HG02885 (cell line): ENCODE measurements around the gene CAPN10.

ENCODE experiments used
- ATAC-seq: cut with Tn5 transposase; IDR thresholded peaks from one replicate; pipeline ENCODE4 v1.9.1; 2021; ENCODE audit warnings: mild to moderate bottlenecking; ENCODE audit not compliant: unreplicated experiment, poor library complexity

The CAPN10 gene

DNA sequence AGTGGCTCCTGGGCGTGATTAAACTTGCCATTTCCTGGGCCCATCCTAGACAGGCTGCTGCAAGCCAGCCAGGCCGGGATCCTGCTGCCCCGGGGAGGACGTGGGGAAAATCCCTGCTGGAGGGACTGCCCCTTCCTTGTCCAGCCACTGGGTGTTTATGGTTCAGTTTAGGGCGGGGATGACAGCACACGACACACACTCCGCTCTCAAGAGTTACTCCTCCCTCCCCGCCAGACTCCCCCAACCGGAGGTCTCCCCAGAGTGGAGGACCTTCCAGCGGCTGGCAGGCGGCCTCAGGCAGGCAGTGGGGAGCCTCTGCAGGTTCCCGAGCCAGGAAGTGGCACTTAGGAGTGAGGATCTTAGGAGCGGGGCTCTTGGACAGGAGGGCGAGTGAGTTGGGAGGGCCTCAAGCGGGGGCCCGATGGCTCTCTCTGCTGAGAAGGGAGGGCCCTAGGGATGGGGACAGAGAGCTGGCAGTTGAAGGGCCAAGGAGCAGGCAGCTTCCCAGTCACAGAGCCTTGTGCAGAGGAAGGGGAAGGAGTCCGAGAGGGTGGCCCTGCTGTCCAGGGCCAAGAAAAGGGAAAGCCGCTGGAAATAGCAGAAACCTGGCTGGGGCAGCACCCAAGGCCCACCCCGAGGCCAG lies 33.1 kb downstream of the CAPN10 start:
- no peak for ATAC-seq

DNA sequence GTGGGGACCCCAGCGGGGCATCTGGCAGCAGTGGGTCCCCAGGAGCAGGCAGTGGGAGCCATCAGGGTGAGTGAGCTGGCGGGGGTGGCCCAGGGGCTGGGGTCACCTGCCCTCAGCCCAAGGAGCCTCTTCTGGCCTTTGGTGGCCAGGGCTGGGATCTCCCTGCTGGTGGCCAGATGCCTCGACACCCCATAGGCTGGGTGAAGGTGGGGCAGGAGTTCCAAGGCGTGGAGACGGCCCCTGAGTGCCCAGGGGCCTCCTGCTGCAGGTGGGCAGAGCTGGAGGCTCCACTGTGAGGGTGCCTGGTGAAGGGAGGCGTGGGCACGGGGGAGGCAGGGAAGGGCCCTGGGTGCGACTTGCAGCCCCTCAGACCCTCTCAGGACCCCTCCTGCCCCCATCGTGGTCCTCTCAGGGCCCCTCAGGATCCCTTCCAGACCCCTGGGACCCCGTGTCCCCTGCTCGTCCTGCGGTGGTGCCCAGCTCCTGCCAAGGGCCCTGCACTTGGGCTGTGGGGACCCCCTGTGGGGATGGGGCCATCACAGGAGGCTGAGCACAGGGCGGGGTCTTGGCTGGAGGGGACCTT lies 33.7 kb downstream of the CAPN10 start:
- no peak for ATAC-seq

DNA sequence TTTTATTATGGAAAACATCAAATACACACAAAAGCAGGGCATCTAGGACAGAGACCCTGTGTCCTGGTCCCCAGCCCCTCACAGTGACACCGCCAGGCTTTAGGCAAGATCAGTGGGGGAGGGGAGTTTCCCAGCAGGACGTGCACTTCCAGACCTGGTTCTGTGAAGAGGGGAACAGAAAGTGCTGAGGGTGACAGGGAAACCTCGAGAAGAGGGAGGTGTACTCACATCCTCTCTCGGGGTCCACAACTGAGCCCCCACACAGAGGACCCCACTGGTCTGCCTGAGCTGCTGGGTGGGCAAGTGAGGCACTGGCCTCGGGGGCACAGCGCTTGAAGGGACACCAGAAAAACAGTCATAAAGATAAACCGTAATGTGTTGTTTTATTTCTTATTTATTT lies 34.3 kb downstream of the CAPN10 start:
- no peak for ATAC-seq

DNA sequence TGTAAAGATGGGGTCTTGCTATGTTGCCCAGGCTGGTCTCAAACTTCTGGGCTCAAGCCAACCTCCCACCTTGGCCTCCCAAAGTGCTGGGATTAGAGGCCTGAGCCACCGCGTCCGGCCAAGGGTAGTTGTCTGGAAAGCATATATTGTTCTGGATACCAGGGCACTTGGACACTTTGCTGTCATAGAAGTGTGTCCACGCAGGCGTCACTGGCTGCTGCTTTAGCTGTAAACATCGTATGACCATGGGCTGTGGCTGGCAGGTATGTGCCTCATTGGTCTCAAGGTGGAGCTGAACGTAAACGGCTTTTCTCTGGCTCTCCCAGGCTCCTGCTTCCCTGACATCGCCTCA lies 35.5 kb downstream of the CAPN10 start:
- no peak for ATAC-seq

DNA sequence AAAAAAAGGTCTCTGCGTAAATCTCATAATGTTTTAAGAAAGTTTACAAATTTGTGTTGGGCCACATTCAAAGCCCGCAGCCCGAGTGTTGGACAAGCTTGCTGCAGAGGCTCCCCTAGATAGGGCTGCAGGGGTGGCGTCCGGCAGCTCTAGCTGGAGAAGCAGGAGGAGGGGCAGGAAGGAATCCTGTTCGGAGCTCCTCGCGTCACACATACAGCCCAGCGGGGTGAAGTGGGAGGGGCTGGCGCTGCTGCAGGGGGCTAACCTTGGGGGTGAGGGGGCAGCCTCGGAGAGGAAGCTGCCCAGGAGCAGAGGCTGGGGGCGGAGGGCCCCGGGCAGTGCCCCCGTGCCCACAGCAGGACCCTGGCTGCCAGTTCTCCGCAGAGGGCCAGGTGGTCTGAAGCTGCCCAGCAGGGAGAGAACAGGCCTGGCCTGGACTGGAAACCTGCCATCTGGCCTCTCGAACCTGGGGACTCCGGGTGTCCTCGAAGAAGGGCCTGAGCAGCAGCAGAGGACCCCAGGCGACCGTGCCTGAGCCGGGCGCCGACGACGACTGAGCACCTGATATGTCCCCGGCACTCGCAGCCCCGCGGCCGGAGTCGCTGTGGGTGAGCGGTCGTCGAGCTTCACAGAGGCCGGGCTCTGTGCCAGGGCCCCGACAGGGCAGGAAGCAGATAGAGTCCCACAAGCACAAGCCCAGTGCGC lies 36.1 kb downstream of the CAPN10 start:
- no peak for ATAC-seq

DNA sequence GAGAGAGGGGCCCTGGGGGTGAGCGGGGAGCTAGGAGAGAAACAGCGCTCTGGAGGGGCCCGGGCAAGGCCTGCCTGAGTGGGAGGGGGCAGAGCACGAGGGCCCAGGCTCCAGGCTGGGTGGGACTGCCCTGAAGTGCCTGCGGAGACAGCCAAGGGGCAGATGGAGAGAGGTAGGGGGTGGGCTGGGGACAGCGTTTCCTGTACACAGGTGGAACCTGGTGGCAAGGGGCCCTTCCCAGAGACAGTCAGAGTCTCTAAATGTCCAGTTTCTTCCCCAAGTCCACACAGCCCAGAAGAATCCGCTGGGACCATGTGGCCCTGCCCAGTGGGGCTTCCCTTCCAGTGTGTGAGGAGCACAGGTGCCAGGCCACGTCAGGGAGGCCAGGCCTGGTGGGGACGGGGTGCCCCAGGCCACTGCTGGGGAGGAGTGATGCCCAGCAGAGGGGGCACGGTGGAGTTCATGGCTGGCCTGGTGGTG lies 37.0 kb downstream of the CAPN10 start:
- ATAC-seq = no peak

DNA sequence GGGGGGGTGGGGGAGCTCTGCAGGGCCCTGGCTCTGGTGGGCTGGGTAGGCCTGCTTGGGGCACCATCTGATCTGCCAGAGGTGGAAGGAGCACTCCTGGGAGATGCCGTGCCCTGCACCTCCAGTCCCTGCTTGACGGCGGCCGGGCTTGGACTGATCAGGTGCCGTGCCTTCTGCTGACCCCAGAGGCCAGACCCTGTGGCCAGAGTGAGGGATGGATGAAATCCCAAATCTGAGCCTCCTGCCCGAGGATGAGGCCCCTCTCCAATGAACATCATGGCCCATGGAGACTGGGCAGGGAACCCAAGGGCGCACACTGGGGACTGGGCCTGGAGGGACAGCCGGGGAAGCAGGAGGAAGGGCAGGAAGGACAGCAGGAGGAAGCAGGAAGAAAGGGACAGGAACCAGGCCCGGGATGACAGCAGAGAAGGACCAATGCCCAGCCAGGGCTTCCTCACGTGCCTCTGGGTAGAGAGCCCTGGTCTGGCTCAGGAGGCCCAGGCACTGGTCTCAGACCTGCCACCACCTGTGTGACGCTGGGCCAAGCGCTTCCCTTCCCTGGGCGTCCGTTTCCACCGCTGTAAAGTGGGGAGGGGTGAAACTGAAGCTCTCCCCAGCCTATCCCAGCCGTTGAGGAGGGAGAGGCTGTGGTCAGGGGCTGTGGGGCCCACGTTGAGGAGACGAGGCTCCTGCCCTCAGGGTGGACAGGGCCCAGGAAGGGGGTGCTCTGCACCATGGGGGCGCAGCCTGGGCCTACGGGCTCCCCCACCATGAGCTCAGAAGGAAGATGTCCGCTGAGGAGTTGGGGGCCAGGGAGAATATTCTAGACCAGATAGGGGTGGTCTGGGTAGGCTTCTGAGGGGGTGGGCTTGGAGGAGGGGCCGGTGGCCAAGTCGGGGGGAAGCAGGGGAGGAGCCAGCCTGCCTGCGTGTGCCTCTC lies 37.7 kb downstream of the CAPN10 start:
- ATAC-seq = no peak

DNA sequence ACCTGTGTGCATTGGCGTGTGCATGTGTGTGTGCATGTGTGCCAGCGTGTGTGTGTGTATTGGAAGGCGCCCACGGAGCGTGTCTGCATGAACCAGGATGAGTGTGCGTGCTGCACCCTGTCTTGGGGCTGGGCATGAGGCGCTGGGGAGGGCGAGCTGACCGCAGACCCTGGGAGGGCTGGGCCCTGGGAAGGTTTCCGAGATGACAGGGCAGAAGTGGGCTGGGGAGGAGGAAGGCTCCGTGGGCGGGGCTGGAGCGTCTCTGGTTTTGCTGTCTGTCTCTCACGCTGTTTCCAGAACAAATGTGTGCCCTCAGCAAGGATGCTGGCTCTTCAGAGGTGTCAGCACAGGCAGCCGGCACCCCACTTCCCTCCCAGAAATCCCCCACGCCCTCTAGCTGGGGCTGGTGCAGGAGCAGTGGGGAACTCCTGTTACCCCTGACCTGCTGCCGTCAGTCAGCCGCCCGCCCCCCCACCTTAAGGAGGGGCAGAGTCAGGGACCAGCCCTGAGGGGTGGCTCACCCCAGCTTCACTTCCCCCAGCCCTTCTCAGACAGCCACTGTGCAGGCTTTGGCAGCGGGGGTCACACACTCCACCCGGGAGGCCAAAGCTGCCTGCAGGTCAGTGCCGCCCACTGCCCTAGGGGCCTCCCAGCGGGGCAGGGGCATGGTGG lies 38.6 kb downstream of the CAPN10 start, which contains the start of gene GPR35:
TSS of gene GPR35 (plus strand) at position 531 of the 672 bp plus-strand sequence. CDS start 4,473 bp downstream, outside the sequence.
- no peak for ATAC-seq

DNA sequence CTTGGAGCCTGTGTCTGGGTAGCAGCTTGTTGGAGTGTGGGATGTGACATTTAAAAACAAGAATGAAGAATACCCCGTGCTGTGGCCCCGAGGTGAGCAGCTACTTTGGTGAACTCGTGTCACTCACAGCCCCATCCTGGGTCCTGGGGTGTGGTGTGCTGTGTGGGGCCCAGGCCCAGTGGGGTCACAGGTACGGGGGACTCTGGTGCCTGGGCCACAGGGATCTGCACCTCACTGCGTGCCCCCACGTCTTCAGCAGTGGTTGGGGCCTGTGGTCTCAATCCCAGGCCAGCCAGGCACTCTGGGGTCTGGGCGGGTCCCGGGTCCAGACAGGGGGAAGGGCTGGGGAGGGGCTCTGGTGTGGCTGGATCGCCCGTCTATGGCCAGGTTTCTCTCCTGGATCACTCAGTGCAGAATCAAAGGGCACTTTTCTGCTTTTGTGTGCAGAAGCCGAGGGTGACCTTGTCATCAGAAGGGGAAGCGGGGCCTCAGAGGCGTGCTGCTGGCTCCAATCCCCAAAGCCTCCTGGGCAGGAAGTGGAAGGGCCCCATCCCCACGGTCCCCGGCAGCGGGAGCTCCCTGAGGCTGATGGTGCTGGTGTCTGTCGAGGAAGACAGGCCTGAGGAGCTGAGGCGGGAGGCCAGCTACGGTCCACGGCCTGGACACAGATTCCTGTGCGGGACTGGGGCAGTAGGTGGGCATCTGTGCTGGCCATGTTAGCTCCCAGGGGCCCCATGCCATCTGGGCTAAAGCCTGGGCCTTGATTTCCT lies 40.2 kb downstream of the CAPN10 start:
- ATAC-seq = no peak

DNA sequence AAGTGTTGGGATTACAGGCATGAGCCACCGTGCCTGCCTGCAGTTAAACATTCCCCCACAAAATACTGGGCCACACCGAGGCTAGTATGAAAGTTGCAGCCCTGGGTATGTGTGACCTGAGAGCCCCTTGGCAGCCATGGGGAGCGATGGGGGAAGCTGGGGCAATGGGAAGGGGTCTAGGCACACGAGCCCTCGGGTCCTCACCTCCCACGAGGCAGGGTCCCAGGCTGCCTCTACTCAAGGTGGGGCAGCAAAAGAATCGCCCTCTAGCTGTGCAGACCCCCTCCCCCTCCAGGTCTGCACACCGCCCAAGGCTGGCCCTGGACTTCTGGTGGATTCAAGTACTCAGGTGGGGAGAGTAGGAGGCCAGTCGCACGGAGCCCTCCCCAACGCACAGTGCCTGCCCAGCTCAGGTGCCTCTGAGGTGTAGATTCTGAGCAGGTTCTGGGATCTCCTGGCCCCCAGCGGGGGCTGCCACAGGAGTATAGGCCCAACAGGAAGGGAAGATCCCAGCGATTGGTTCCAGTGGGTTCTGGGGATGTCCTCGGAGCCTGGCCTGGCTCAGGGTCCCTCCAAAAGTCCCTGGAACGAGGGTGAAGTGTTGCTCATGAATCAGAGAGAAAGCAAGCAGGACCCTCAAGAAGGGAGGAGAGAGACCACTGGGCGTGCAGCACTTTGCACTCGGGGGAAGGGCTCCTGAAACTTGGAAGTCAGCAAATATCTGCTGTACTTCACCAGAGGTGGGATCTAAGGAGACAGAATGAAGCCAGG lies 41.4 kb downstream of the CAPN10 start:
- ATAC-seq = no peak

DNA sequence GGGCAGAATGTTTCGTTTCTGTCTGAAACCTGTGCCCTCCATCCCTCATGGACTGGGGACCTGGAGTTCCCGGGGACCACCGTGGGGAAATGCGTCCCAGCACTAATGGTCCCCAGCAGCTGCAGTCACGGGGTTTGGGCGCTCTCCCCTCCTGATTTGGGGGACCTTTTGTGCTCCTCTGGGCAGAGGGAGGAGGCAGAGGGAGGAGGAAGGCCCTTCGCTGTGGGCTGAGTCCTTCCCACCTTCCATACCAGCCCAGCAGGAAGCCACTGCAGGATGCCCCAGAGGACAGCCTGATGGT lies 41.9 kb downstream of the CAPN10 start:
- ATAC-seq = no peak

DNA sequence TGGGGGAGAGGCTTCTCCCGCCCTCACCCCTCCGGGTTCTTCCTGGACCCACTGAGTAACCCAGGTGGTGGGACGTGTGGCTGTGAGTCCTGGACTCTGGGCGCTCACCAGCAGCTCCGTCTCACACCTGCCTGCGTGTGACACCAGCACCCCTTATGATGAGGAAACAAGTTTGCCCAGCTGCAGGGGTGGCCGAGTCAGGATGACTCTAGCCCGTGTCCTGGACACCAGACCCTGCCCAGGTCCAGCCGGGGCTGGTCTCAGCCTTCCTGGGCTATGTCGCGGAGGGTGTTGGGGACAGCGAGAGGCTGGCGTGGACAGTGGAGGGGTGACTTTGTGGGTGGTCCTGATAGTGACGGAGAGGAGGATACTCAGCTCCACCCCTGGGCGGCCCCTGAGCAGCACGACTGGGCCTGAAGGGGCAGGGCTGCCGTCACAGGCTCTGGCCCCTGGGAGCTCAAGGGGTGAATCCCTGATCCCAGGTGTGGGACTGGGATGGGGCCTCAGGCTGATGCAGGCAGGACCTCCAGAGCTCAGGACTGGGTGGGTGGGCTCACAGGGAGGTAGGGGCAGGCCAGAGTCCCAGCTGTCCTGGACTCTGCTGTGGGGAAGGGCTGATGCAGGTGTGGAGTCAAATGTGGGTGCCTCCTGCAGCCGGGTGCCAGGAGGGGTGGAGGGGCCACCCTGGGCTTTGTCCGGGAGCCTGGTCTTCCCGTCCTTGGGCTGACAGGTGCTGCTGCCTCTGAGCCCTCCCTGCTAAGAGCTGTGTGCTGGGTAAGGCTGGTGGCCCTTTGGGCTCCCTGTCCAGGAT lies 42.5 kb downstream of the CAPN10 start:
- ATAC-seq = no peak

DNA sequence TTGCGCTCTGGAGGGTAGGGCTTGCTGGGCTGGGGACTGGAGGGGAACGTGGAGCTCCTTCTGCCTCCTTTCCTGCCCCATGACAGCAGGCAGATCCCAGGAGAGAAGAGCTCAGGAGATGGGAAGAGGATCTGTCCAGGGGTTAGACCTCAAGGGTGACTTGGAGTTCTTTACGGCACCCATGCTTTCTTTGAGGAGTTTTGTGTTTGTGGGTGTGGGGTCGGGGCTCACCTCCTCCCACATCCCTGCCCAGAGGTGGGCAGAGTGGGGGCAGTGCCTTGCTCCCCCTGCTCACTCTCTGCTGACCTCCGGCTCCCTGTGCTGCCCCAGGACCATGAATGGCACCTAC lies 43.1 kb downstream of the CAPN10 start:
- ATAC-seq = no peak

DNA sequence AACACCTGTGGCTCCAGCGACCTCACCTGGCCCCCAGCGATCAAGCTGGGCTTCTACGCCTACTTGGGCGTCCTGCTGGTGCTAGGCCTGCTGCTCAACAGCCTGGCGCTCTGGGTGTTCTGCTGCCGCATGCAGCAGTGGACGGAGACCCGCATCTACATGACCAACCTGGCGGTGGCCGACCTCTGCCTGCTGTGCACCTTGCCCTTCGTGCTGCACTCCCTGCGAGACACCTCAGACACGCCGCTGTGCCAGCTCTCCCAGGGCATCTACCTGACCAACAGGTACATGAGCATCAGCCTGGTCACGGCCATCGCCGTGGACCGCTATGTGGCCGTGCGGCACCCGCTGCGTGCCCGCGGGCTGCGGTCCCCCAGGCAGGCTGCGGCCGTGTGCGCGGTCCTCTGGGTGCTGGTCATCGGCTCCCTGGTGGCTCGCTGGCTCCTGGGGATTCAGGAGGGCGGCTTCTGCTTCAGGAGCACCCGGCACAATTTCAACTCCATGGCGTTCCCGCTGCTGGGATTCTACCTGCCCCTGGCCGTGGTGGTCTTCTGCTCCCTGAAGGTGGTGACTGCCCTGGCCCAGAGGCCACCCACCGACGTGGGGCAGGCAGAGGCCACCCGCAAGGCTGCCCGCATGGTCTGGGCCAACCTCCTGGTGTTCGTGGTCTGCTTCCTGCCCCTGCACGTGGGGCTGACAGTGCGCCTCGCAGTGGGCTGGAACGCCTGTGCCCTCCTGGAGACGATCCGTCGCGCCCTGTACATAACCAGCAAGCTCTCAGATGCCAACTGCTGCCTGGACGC lies 43.6 kb downstream of the CAPN10 start:
- ATAC-seq = no peak

DNA sequence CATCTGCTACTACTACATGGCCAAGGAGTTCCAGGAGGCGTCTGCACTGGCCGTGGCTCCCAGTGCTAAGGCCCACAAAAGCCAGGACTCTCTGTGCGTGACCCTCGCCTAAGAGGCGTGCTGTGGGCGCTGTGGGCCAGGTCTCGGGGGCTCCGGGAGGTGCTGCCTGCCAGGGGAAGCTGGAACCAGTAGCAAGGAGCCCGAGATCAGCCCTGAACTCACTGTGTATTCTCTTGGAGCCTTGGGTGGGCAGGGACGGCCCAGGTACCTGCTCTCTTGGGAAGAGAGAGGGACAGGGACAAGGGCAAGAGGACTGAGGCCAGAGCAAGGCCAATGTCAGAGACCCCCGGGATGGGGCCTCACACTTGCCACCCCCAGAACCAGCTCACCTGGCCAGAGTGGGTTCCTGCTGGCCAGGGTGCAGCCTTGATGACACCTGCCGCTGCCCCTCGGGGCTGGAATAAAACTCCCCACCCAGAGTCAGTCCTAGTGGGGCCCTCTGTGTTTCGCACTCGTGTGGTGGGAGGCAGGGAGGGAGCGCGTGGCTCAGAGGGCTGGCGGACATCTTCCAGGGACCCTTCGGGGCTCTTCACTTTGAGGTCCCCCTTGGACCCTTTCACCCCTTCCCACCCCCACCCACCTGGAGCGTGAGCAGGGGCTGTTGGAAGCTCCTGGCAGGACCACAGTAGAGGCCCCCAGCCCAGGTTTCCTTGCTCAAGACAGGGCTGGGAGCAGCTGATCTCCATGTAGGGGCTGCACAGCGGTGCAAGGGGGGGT lies 44.4 kb downstream of the CAPN10 start:
- ATAC-seq = no peak

DNA sequence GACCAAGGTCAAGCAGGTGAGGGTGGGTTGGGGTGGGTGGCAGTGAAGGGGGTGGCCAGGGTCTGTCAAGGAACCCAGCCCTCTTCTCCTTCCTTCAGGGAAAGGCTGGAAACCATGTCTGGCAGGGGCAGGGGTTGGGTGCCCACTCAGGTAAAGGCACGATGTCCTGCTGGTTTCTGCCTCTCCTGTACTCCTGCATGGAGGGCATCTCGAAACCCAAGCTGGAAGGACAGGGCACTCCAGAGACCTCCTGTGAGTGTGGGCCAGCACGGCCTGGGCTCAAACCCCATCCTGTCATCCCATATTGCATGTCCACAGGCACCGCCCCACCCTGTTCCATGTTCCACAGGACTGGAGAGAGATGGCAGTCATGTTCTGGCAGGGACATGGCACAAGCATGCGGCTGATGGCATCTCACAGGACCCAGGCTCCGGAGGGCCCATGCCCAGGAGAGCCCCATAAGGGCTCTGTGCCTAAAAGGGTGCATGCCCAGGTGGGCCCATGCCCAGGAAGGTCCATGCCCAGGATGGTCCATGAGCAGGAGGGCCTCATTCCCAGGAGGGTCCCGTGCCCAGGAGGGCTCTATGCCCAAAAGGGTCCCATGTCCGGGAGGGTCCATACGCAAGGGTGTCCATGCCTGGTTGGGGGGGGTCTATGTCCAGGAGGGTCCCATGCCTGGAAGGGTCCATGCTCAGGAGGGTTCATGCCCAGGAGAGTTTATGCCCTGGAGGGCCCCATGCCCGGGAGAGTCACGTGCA lies 45.2 kb downstream of the CAPN10 start:
- ATAC-seq = no peak
